Body of pancreas (tissue), 4 donors: ENCODE results near the gene TSHZ2. TPM values are rescaled to one million over a fixed set of nuclear protein-coding genes. Genes with fewer than 3 reads are reported as not detected.

Source experiments
- ATAC-seq: fragments of 150-250 bp; one replicate; pipeline ENCODE4 v1.9.1; 2016
- DNase-seq, 4 donors: peaks; one replicate each; pipeline ENCODE4 v3.0.0-alpha.2; 2019
- H3K27ac ChIP-seq, 4 donors: fragments of 200-600 bp; sonication (generic); 1 replicate in 3 of 4; 2 replicates in 1 of 4; pipeline versions ENCODE4 v1.5.1 to v1.6.1; 2016 to 2019; ENCODE audit warnings: mild to moderate bottlenecking in 1 of 4, mixed read lengths in 1 of 4, moderate library complexity in 1 of 4
- H3K27me3 ChIP-seq, 2 donors: fragments of 200-600 bp; sonication (generic); one replicate each; pipeline ENCODE4 v1.6.0; 2016; ENCODE audit warnings: mild to moderate bottlenecking in 1 of 2
- H3K36me3 ChIP-seq, 2 donors: fragments of 200-600 bp; sonication (generic); replicated peaks in 1 of 2; 2 replicates each; pipeline ENCODE4 v1.5.1; 2016; ENCODE audit warnings: low read depth in 2 of 2; ENCODE audit not compliant: insufficient read depth in 1 of 2
- H3K4me1 ChIP-seq: fragments of 200-600 bp; sonication (generic); one replicate; pipeline ENCODE4 v1.6.0; 2016
- H3K4me3 ChIP-seq, 2 donors: fragments of 200-600 bp; sonication (generic); 1 replicate in 1 of 2; 2 replicates in 1 of 2; pipeline ENCODE4 v1.5.1; 2016 to 2019
- H3K9me3 ChIP-seq, 3 donors: fragments of 200-600 bp; sonication (generic); 1 replicate in 2 of 3; 2 replicates in 1 of 3; pipeline ENCODE4 v1.5.1; 2016
- CTCF ChIP-seq, 7 experiments: fragments of 450-650 bp in 4 of 7; fragments of 200-600 bp in 3 of 7; sonication (generic) in 3 of 7; IDR thresholded peaks; one replicate each; pipeline ENCODE4 v1.5.1; 2016 to 2019; ENCODE audit warnings: antibody characterized with exemption in 7 of 7
- POLR2A ChIP-seq, 3 donors: fragments of 450-650 bp; IDR thresholded peaks; one replicate each; pipeline ENCODE4 v1.6.1; 2016; ENCODE audit warnings: antibody characterized with exemption in 3 of 3, mild to moderate bottlenecking in 2 of 3
- WGBS, 2 donors: methylation state at CpG; one replicate each; pipeline ENCODE4 v1.1.5; 2017; 5-methylcytosine and 5-hydroxymethylcytosine counted together
- intact Hi-C: fragments of 100-400 bp; cut with DNase I; formaldehyde crosslinking; loops from one replicate; pipeline ENCODE4 v1.15.1; 2023
- total RNA-seq, 2 donors: library from RNA; depleted of rRNA; stranded (reverse); fragments of >200 nt; gene quantifications; one replicate each; pipeline ENCODE4 v1.1.0, GENCODE V29; 2016

Gene TSHZ2
- total RNA-seq, 2 donors from 2014 or later = 6.0 to 9.6 TPM

GRCh38 chr20:53480913-53481312 lies 508.8 kb downstream of the TSHZ2 start:
- no peak for TF ChIP-seq CTCF (IDR thresholded peaks at IDR 0.05)
- no peak for TF ChIP-seq POLR2A (IDR thresholded peaks at IDR 0.05)
- intact Hi-C loops = no loop called here
- H3K27me3 ChIP-seq = no peaks in the 10 kb centered on the region
- no peaks in the 10 kb centered on the region for H3K9me3 ChIP-seq
- no peaks in the 10 kb centered on the region for H3K36me3 ChIP-seq
- no peak overlapping the region for H3K4me3 ChIP-seq
- DNase-seq (no peak), ATAC-seq (no peak)
- H3K27ac ChIP-seq = no peak overlapping the region
- WGBS, 2 donors = 72 to 82% methylated on average over 2 of the region's 2 CpGs
- no peaks in the 10 kb centered on the region for H3K4me1 ChIP-seq

GRCh38 chr20:53487461-53488200 lies 515.5 kb downstream of the TSHZ2 start:
- 63 to 68% methylated on average over 4 of the region's 4 CpGs for WGBS, 2 donors
- ATAC-seq = no peak
- Histone ChIP-seq H3K4me1 (no peaks in the 10 kb centered on the region), H3K9me3 (no peaks in the 10 kb centered on the region), H3K4me3 (no peak overlapping the region), H3K36me3 (no peaks in the 10 kb centered on the region), H3K27ac (no peak overlapping the region), H3K27me3 (no peaks in the 10 kb centered on the region)
- intact Hi-C loops = no loop called here
- TF ChIP-seq POLR2A (IDR thresholded peaks at IDR 0.05) (no peak), CTCF (IDR thresholded peaks at IDR 0.05) (no peak)
- DNase-seq = no peak

- no peaks in the 10 kb centered on the region for H3K9me3 ChIP-seq
- 78% methylated on average over 6 of the region's 6 CpGs for WGBS, 2 donors
- ATAC-seq = no peak
- no peaks in the 10 kb centered on the region for H3K4me1 ChIP-seq
- DNase-seq = no peak
- H3K27ac ChIP-seq = no peak overlapping the region
- no peak overlapping the region for H3K4me3 ChIP-seq
- H3K27me3 ChIP-seq = no peaks in the 10 kb centered on the region
- no peak for TF ChIP-seq CTCF (IDR thresholded peaks at IDR 0.05)
- TF ChIP-seq POLR2A (IDR thresholded peaks at IDR 0.05) = no peak
- no peaks in the 10 kb centered on the region for H3K36me3 ChIP-seq
- intact Hi-C loops = no loop called here
Observed at GRCh38 chr20:53488775-53489272, 516.7 kb downstream of the TSHZ2 start.

- H3K36me3 ChIP-seq = no peaks in the 10 kb centered on the region
- H3K9me3 ChIP-seq = no peaks in the 10 kb centered on the region
- no peak for TF ChIP-seq CTCF (IDR thresholded peaks at IDR 0.05)
- no peak for TF ChIP-seq POLR2A (IDR thresholded peaks at IDR 0.05)
- WGBS, 2 donors = 78 to 94% methylated on average over 5 of the region's 5 CpGs
- intact Hi-C loops = no loop called here
- H3K27me3 ChIP-seq = no peaks in the 10 kb centered on the region
- H3K4me1 ChIP-seq = no peaks in the 10 kb centered on the region
- H3K27ac ChIP-seq = no peak overlapping the region
- no peak for DNase-seq
- ATAC-seq = no peak
- H3K4me3 ChIP-seq = no peak overlapping the region
Observed at GRCh38 chr20:53489528-53489927, 517.4 kb downstream of the TSHZ2 start.

- Histone ChIP-seq H3K27me3 (no peaks in the 10 kb centered on the region), H3K9me3 (no peaks in the 10 kb centered on the region), H3K36me3 (no peaks in the 10 kb centered on the region), H3K27ac (no peak overlapping the region), H3K4me1 (no peaks in the 10 kb centered on the region), H3K4me3 (no peak overlapping the region)
- TF ChIP-seq POLR2A (IDR thresholded peaks at IDR 0.05) = no peak
- TF ChIP-seq CTCF (IDR thresholded peaks at IDR 0.05) = no peak
- intact Hi-C loops = no loop called here
- WGBS, 2 donors = 80 to 89% methylated on average over 3 of the region's 3 CpGs
- DNase-seq = no peak
- ATAC-seq = no peak
Observed at GRCh38 chr20:53490620-53491019, 518.5 kb downstream of the TSHZ2 start.
